A549 (cell line): ENCODE results near the gene CSDE1. TPM values are rescaled to one million over a fixed set of nuclear protein-coding genes. Genes with fewer than 3 reads are reported as not detected.

Experiments used
- ATAC-seq, 2 experiments: fragments of 200-7000 bp in 1 of 2; fragments of >200 bp in 1 of 2; cut with Nextera tagmentation in 1 of 2; cut with Tn5 transposase in 1 of 2; 3 replicates each; pipeline versions ENCODE4 v1.8.0 to v1.9.1; 2018 to 2020; ENCODE audit warnings: mild to moderate bottlenecking in 1 of 2, moderate library complexity in 1 of 2
- CTCF ChIA-PET: fragments of 300-600 bp; sonication (Branson Sonifier 250); formaldehyde crosslinking; extraction: SDS; loops from one replicate; lab custom pipeline; 2021; ENCODE audit warnings: antibody characterized with exemption, inconsistent platforms; lab: Yijun Ruan, JAX
- POLR2A ChIA-PET: fragments of 350-600 bp; formaldehyde crosslinking; extraction: SDS; loops from one replicate; lab custom pipeline; 2021; ENCODE audit warnings: antibody characterized with exemption, inconsistent platforms; lab: Yijun Ruan, JAX
- DNase-seq, 2 experiments: peaks; one replicate each; pipeline versions ENCODE4 v3.0.0 to v3.0.0-alpha.2; 2011 to 2016; ENCODE audit warnings: low read depth in 1 of 2, low spot score in 1 of 2
- FAIRE-seq: peaks from 2 replicates; lab custom pipeline; 2011; peaks lifted over from hg19 to GRCh38; lab: Jason Lieb, UNC
- H3K27ac ChIP-seq, 2 experiments: fragments of >200 bp; sonication (Bioruptor Twin); formaldehyde crosslinking; 3 replicates each; pipeline ENCODE4 v1.5.1; 2016 to 2017
- H3K4me1 ChIP-seq: fragments of >200 bp; sonication (Bioruptor Twin); formaldehyde crosslinking; 3 replicates; pipeline ENCODE4 v1.6.1; 2016
- H3K4me2 ChIP-seq: fragments of >200 bp; sonication (Bioruptor Twin); formaldehyde crosslinking; 3 replicates; pipeline ENCODE4 v1.6.1; 2016
- H3K4me3 ChIP-seq: fragments of >200 bp; sonication (Bioruptor Twin); formaldehyde crosslinking; 3 replicates; pipeline ENCODE4 v1.5.1; 2016
- H3K9me3 ChIP-seq: fragments of >200 bp; sonication (Bioruptor Twin); formaldehyde crosslinking; 3 replicates; pipeline ENCODE4 v1.6.1; 2016
- ATOH8 ChIP-seq: fragments of 250-450 bp; sonication (Bioruptor Pico); IDR thresholded peaks from 2 replicates; pipeline ENCODE4 v1.5.0; 2020; ENCODE audit warnings: low read depth, mild to moderate bottlenecking, moderate library complexity
- CBX2 ChIP-seq: fragments of 200-600 bp; sonication (generic); IDR thresholded peaks from 2 replicates; pipeline ENCODE4 v1.6.1; 2016; ENCODE audit warnings: low read depth, mild to moderate bottlenecking, borderline replicate concordance
- CBX8 ChIP-seq: fragments of 200-600 bp; sonication (generic); IDR thresholded peaks from 2 replicates; pipeline ENCODE4 v1.6.1; 2016
- CEBPB ChIP-seq, 2 experiments: fragments of >200 bp in 1 of 2; sonication (Bioruptor Twin) in 1 of 2; formaldehyde crosslinking in 1 of 2; IDR thresholded peaks; 2 replicates each; pipeline ENCODE4 v1.6.1; 2012 to 2016
- CTCF ChIP-seq: fragments of >200 bp; sonication (Bioruptor Twin); formaldehyde crosslinking; IDR thresholded peaks from 3 replicates; pipeline ENCODE4 v1.5.1; 2016
- EHF ChIP-seq: fragments of 250-450 bp; sonication (Bioruptor Pico); IDR thresholded peaks from 2 replicates; pipeline ENCODE4 v1.5.0; 2020; ENCODE audit warnings: mild to moderate bottlenecking
- EHMT2 ChIP-seq: fragments of 200-600 bp; sonication (generic); IDR thresholded peaks from 2 replicates; pipeline ENCODE4 v1.6.1; 2016; ENCODE audit warnings: antibody characterized with exemption, low read depth, mild to moderate bottlenecking, moderate library complexity
- HMGXB4 ChIP-seq: fragments of 250-450 bp; sonication (Bioruptor Pico); IDR thresholded peaks from 2 replicates; pipeline ENCODE4 v1.5.0; 2021; ENCODE audit warnings: mild to moderate bottlenecking, moderate library complexity, borderline replicate concordance
- HOXB5 ChIP-seq: fragments of 250-450 bp; sonication (Bioruptor Pico); IDR thresholded peaks from 2 replicates; pipeline ENCODE4 v1.5.0; 2020; ENCODE audit warnings: mild to moderate bottlenecking, moderate library complexity
- JUN ChIP-seq, 2 experiments: fragments of >200 bp; sonication (Bioruptor Twin); formaldehyde crosslinking; IDR thresholded peaks; 2 replicates in 1 of 2; 3 replicates in 1 of 2; pipeline ENCODE4 v1.6.1; 2016 to 2017
- POLR2A ChIP-seq: IDR thresholded peaks from 2 replicates; pipeline ENCODE4 v1.6.1; 2012; ENCODE audit warnings: mild to moderate bottlenecking, low read length
- RCOR1 ChIP-seq: fragments of 150-350 bp; IDR thresholded peaks from 2 replicates; pipeline ENCODE4 v1.6.1; 2014; ENCODE audit warnings: antibody characterized with exemption, low read length, low read depth
- TP53 ChIP-seq: fragments of 250-450 bp; sonication (Bioruptor Pico); IDR thresholded peaks from 2 replicates; pipeline ENCODE4 v1.5.0; 2021; ENCODE audit warnings: mild to moderate bottlenecking, moderate library complexity
- ZNF302 ChIP-seq: fragments of 250-450 bp; sonication (Bioruptor Pico); IDR thresholded peaks from 2 replicates; pipeline ENCODE4 v1.9.0; 2021; ENCODE audit warnings: inconsistent platforms, mild to moderate bottlenecking, moderate library complexity
- ZSCAN20 ChIP-seq: fragments of 250-450 bp; sonication (Bioruptor Pico); IDR thresholded peaks from 2 replicates; pipeline ENCODE4 v1.8.0; 2022; ENCODE audit warnings: mild to moderate bottlenecking, moderate library complexity
- WGBS: methylation state at CpG from one replicate; pipeline ENCODE4 v1.1.6; 2017; ENCODE audit errors: missing lambda C conversion rate; 5-methylcytosine and 5-hydroxymethylcytosine counted together
- polyA plus RNA-seq, 4 experiments: library from polyadenylated mRNA; depleted of rRNA in 3 of 4; stranded (reverse); fragments of >200 nt; fragmentation: RNase III in 1 of 4; extraction: RNeasy Plus Mini Kit Qiagen cat#74134 plus additional on column Dnase treatment in 1 of 4; gene quantifications; 2 replicates in 3 of 4; 3 replicates in 1 of 4; pipeline ENCODE4 v1.2.3, GENCODE V29; 2011 to 2017
- TF ChIP-seq, protein P1 (sequence below): fragments of 150-350 bp; IDR thresholded peaks from 2 replicates; pipeline ENCODE4 v1.6.1; 2014; ENCODE audit warnings: low read depth, mild to moderate bottlenecking, low read length

Gene CSDE1
- polyA plus RNA-seq, 2 of the 4 experiments (the other 2 are of a cell fraction): 199 to 236 TPM

DNA sequence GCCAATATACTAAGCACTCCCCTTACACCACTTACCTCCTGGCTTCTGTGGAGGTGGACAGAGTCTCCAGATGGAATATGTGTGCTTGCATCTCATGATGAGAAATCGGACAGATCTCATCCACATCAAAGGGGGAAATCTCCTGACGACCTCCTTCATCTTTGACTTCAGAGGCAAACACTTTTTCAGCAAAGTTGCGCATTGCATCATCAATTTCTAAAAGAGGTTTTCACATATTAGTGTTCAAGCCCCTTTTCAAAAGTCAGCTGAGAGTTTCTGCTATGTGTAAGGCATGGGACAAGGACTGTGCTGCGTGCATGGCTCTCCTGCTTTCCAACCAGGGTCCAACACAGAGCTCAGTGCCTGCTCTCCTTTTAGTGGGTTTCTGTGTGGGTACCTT lies 69.3 kb downstream of the CSDE1 start:
- ATAC-seq (no peak), DNase-seq (no peak), FAIRE-seq (no peak)
- Histone ChIP-seq H3K27ac (no peak overlapping the region), H3K4me2 (no peak overlapping the region), H3K4me3 (no peak overlapping the region), H3K4me1 (no peaks in the 10 kb centered on the region), H3K9me3 (no peaks in the 10 kb centered on the region)
- no peak for TF ChIP-seq POLR2A
- 13% methylated on average over 4 of the region's 4 CpGs for WGBS
- ChIA-PET CTCF (no interaction called here), POLR2A (no interaction called here)

GRCh38 chr1:114685851-114686250 lies 71.9 kb downstream of the CSDE1 start:
- Histone ChIP-seq H3K9me3 (no peaks in the 10 kb centered on the region), H3K4me3 (no peak overlapping the region), H3K4me2 (no peak overlapping the region), H3K4me1 (no peaks in the 10 kb centered on the region), H3K27ac (no peak overlapping the region)
- TF ChIP-seq CEBPB (IDR thresholded peaks at IDR 0.05): no peak
- no peak for TF ChIP-seq ZSCAN20 (CRISPR knock-in tag)
- TF ChIP-seq TP53 (CRISPR knock-in tag): no peak
- no peak for TF ChIP-seq ATOH8
- no peak for TF ChIP-seq CBX2
- no peak for TF ChIP-seq EHF (CRISPR knock-in tag)
- TF ChIP-seq ZNF302 (CRISPR knock-in tag): no peak
- ATAC-seq (no peak), FAIRE-seq (no peak), DNase-seq (no peak)
- WGBS: 37% methylated on average over 5 of the region's 5 CpGs
- POLR2A ChIA-PET: no interaction called here
- CTCF ChIA-PET: no interaction called here

- CTCF ChIA-PET: interaction anchor here (0.6 kb wide), 1 partner anchor 22 kb away, joined by 3 read pairs; no protein-coding TSS in a partner anchor
- Histone ChIP-seq H3K9me3 (no peaks in the 10 kb centered on the region), H3K4me1 (no peaks in the 10 kb centered on the region), H3K27ac (no peak overlapping the region), H3K4me2 (no peak overlapping the region), H3K4me3 (no peak overlapping the region)
- FAIRE-seq: no peak
- ATAC-seq: no peak
- WGBS: 18% methylated on average over 5 of the region's 5 CpGs
- POLR2A ChIA-PET: no interaction called here
- TF ChIP-seq, protein P1, sequence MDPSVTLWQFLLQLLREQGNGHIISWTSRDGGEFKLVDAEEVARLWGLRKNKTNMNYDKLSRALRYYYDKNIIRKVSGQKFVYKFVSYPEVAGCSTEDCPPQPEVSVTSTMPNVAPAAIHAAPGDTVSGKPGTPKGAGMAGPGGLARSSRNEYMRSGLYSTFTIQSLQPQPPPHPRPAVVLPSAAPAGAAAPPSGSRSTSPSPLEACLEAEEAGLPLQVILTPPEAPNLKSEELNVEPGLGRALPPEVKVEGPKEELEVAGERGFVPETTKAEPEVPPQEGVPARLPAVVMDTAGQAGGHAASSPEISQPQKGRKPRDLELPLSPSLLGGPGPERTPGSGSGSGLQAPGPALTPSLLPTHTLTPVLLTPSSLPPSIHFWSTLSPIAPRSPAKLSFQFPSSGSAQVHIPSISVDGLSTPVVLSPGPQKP: no peak
- TF ChIP-seq EHMT2: no peak
- TF ChIP-seq CTCF: no peak
- TF ChIP-seq HOXB5 (CRISPR knock-in tag): no peak
- no peak for TF ChIP-seq CBX8
- no peak for TF ChIP-seq RCOR1
- no peak for TF ChIP-seq HMGXB4 (CRISPR knock-in tag)
- no peak for TF ChIP-seq ZSCAN20 (CRISPR knock-in tag)
- TF ChIP-seq JUN (IDR thresholded peaks at IDR 0.05): no peak
- no peak for DNase-seq
Measured at GRCh38 chr1:114677691-114678090, 80.1 kb downstream of the CSDE1 start.
